HG03575 (cell line): ENCODE data around the gene GPATCH3.
"Not testable (repeated sequence)": the region's sequence is repeated elsewhere in the genome, so short reads cannot be mapped to it uniquely, and the experiment has no call there.

ENCODE experiments used
- ATAC-seq: cut with Tn5 transposase; IDR thresholded peaks from one replicate; pipeline ENCODE4 v1.9.1; 2021; ENCODE audit not compliant: unreplicated experiment, insufficient number of reproducible peaks, low FRiP score; ENCODE audit errors: extremely low read depth

Gene GPATCH3

DNA sequence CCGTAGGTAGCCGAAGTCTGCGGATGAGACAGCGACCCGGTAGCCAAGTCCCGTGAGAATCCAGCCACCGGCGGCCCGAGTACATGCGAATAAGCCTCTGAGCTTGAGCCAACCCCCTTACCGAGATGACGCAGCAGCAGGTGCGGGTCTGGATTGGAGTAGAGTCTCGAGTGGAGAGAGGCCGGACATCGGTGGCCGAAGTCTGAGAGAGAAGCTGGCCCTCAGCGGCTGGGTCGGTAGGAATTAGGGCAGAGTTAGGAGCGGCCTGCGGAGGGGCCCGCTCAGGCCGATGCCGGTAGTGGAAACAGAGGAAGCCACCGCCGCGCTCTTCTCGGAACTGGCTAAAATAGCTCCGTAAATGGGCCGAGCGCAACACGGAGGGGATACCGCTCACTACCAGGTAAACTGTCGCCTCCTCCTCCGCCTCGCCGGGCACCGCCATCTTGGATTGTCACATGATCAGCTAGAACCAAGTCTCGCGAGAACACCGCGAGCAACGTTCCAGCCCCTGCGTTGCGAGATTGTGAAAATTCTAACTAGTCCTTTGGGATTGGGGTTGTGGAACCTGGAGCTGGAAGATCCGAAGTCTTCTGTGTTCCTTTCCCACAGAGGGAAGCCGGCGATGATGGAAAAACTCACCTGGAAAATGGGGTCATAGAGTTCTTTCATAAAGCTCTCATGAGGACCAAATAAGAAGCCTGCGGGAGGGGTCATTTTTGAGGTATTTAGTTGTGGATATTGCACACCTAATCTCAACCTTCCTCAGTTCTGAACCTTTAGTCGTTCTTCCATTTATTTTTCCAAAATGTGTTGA, at the start of gene GPATCH3:
Gene GPATCH3 (minus strand): TSS at position 467 of the 814 bp plus-strand sequence. CDS start 25 bp downstream, at position 442.
- ATAC-seq, result no peak

GRCh38 chr1:26949926-26950319, 49.7 kb upstream of the GPATCH3 start:
- no peak for ATAC-seq

- ATAC-seq, result no peak
These were observed 49.1 kb upstream of the GPATCH3 start for GRCh38 chr1:26949266-26949925.

- not testable (repeated sequence) for ATAC-seq
These were observed 48.4 kb upstream of the GPATCH3 start for GRCh38 chr1:26948725-26949057.

DNA sequence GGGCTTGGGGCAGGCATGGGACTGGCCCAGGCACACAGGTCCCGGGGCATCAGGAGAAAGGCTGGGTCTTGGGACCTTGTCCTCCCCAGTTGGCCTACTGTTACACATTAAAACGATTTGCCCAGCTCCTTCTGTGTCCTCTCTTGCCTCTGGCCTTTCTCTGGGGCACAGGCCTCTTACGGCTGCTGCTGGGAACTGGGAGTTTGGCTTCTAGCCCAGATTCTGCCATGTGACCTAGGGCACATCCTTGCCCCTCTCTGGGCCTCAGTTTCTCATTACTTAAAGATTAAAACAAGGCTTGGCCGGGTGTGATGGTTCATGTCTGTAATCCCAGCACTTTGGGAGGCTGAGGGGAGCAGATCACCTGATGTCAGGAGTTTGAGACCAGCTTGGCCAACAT, 46.0 kb upstream of the GPATCH3 start:
- no peak for ATAC-seq

DNA sequence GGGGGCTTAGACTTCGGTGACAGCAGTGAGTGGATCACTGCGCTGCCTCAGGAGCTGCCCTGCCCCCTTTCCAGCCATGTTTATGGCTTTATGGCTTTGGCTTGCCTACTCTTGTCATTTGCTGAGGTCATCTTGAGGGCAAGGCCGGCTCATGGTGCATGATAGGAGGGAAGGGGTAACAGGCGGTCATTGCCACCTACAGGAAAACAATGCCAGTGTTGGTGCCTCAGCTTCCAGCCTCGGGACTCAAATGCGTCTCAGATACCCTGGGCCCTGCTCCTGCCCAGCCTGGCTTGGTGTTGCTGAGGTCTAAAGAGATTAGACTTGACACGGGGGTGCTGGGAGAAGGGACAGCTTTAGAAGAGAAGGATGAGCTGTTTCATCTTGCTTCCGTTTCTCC, 45.5 kb upstream of the GPATCH3 start:
- no peak for ATAC-seq

DNA sequence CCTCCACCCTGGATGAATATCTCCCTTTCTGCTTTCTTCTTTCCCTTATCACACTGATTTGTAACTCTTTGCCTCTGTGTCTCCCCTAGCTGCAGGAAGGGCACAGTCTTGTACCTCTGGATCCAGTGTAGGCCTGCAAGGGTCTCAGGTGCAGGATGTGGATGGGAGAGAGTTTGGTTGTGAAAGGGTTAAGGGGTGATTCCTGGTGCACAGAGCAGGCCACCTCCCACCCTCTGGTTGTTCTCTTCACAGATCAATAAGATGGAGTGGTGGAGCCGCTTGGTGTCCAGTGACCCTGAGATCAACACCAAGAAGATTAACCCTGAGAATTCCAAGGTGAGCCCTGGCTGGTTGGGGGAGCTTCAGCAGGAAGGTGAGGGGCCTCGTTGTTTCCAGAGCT, 44.9 kb upstream of the GPATCH3 start:
- ATAC-seq, result no peak

DNA sequence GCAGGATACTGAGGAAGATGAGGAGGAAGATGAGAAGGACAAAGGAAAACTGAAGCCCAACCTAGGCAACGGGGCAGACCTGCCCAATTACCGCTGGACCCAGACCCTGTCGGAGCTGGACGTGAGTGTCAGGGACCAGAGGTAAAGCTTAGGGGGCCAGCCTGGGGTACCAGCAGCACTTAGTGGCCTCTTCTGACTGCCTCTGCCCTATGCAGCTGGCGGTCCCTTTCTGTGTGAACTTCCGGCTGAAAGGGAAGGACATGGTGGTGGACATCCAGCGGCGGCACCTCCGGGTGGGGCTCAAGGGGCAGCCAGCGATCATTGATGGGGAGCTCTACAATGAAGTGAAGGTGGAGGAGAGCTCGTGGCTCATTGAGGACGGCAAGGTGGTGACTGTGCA, 42.4 kb upstream of the GPATCH3 start:
- ATAC-seq, result no peak

- ATAC-seq, result no peak
These were observed 41.0 kb upstream of the GPATCH3 start for GRCh38 chr1:26941311-26941710.

- ATAC-seq, result no peak
These were observed 38.4 kb upstream of the GPATCH3 start for GRCh38 chr1:26938659-26939025.

GRCh38 chr1:26938004-26938658, 37.9 kb upstream of the GPATCH3 start:
- ATAC-seq, result no peak

- no peak for ATAC-seq
These were observed 36.6 kb upstream of the GPATCH3 start for GRCh38 chr1:26936823-26937222.

DNA sequence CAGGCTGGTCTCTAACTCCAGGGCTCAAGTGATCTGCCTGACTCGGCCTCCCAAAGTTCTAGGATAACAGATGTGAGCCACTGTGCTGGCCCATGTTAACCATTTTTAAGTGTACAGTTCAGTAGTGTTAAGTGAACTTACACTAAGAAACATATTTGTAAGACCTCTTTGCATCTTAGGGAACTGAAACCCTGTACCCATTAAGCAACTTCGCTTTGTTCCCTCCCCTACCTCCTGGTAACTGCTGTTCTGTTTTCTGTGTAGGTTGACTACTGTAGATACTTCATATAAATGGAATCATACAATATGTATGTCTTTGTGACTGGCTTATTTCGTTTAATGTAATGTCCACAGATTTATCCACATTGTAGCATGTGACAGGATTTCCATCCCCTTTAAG, 32.3 kb upstream of the GPATCH3 start:
- no peak for ATAC-seq

- ATAC-seq, result no peak
These were observed 23.4 kb upstream of the GPATCH3 start for GRCh38 chr1:26923711-26924110.

- ATAC-seq, result no peak
These were observed 22.6 kb upstream of the GPATCH3 start for GRCh38 chr1:26922901-26923300.

- ATAC-seq, result no peak
These were observed 22.1 kb upstream of the GPATCH3 start for GRCh38 chr1:26922431-26922729.

DNA sequence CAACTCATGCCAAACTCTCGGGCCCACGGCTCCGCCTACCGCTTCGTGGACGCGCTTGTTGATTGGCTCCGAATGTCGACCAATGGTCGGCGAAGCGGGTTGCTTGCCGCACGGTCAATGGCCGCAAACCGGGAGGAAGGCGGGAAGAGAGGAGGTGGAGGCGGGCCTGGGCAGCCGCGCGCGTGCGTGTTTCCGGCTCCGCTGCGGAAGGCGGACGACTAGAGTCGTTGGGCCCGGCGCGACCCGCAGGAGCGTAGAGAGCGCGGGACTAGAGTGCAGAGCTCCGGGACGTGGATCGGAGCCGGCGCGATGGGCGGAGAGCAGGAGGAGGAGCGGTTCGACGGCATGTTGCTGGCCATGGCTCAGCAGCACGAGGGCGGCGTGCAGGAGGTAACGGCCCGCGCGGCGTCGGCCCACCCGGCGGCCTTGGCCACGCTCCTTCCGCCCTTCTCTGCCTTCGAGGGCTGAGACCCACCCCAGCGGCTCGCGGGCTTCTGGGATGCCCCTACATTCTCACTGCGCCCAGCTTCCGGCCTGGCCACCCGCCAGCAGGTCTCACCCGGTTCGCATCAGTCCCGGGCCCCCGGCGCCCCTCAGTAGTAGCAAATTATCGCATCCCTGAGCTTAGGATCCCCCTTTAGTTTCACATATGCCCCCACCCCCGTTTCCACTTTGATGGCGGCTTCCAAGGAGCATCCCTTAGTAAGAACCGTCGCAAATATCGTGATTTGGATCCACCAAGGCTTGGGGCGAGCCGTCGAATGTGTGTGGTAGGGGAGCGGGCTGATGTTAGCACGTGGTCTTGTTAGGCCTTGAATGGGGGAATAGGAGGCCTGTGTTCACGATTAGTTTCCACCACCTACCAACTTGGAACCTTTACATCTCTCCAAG, 21.5 kb upstream of the GPATCH3 start, which contains the start of gene NUDC:
Gene NUDC (plus strand): TSS at position 204 of the 891 bp plus-strand sequence. CDS start 106 bp downstream, at position 310.
- peak; percentile 82 for ATAC-seq

GRCh38 chr1:26921126-26921539, 20.9 kb upstream of the GPATCH3 start:
- ATAC-seq, result peak; percentile 20

- no peak for ATAC-seq
These were observed 15.1 kb upstream of the GPATCH3 start for GRCh38 chr1:26915204-26915842.
